Stimulated activated CD4-positive, alpha-beta T cell treated with anti-CD3 and anti-CD28 coated beads, Interleukin-2, amount 100 ng/mL, for 4 hours (primary cell): ENCODE results near the gene GJA8.
"Not testable (repeated sequence)": the region's sequence is repeated elsewhere in the genome, so short reads cannot be mapped to it uniquely, and the experiment has no call there.

Source experiments
- DNase-seq: peaks from one replicate; pipeline ENCODE4 v3.0.0-alpha.2; 2020; ENCODE audit warnings: low read depth

The GJA8 gene

GRCh38 chr1:147927689-147928088 is 25.1 kb downstream of the GJA8 start:
- not testable (repeated sequence) for DNase-seq

GRCh38 chr1:147928236-147929132 is 25.9 kb downstream of the GJA8 start, which contains the start of gene GPR89B:
GPR89B (plus strand) TSS chr1:147928420; CDS start chr1:147928537, 117 bp downstream.
- peak; percentile 92 for DNase-seq

GRCh38 chr1:147931137-147931536 is 28.5 kb downstream of the GJA8 start:
- DNase-seq = not testable (repeated sequence)

- DNase-seq = not testable (repeated sequence)
These were observed 32.7 kb downstream of the GJA8 start for GRCh38 chr1:147935296-147935695.

GRCh38 chr1:147940456-147940855 is 37.9 kb downstream of the GJA8 start:
- DNase-seq = not testable (repeated sequence)

- DNase-seq = not testable (repeated sequence)
These were observed 40.0 kb downstream of the GJA8 start for GRCh38 chr1:147942563-147942962.

- not testable (repeated sequence) for DNase-seq
These were observed 46.9 kb downstream of the GJA8 start for GRCh38 chr1:147949517-147949916.
